Heart left ventricle (tissue), 16 donors: Measurements from ENCODE around the gene PNKP. TPM values are rescaled to one million over a fixed set of nuclear protein-coding genes. Genes with fewer than 3 reads are reported as not detected.

ENCODE experiments used
- ATAC-seq, 4 donors: fragments of 200-7000 bp; cut with Tn5 transposase; one replicate each; pipeline ENCODE4 v1.9.1; 2020 to 2022; ENCODE audit warnings: moderate library complexity in 4 of 4, mild to moderate bottlenecking in 3 of 4, moderate number of reproducible peaks in 1 of 4
- DNase-seq, 5 donors: peaks; one replicate each; pipeline ENCODE4 v3.0.0-alpha.2; 2020
- H3K27ac ChIP-seq, 12 donors: fragments of 200-600 bp; sonication (generic) in 4 of 12; one replicate each; pipeline versions ENCODE4 v1.5.0 to v1.8.0; 2016 to 2022; ENCODE audit warnings: mild to moderate bottlenecking in 2 of 12
- H3K27me3 ChIP-seq, 9 donors: fragments of 200-600 bp; sonication (generic) in 2 of 9; one replicate each; pipeline versions ENCODE4 v1.5.1 to v1.8.0; 2016 to 2022; ENCODE audit warnings: mild to moderate bottlenecking in 3 of 9
- H3K36me3 ChIP-seq, 9 donors: fragments of 200-600 bp; sonication (generic) in 2 of 9; one replicate each; pipeline versions ENCODE4 v1.5.0 to v1.8.0; 2018 to 2022; ENCODE audit warnings: mild to moderate bottlenecking in 2 of 9
- H3K4me1 ChIP-seq, 12 donors: fragments of 200-600 bp; sonication (generic) in 4 of 12; one replicate each; pipeline versions ENCODE4 v1.5.0 to v1.8.0; 2016 to 2022; ENCODE audit warnings: mild to moderate bottlenecking in 3 of 12
- H3K4me3 ChIP-seq, 12 donors: fragments of 200-600 bp; sonication (generic) in 4 of 12; one replicate each; pipeline versions ENCODE4 v1.5.0 to v1.8.0; 2017 to 2022; ENCODE audit warnings: mild to moderate bottlenecking in 9 of 12, moderate library complexity in 4 of 12
- H3K9me3 ChIP-seq, 12 donors: fragments of 200-600 bp; sonication (generic) in 4 of 12; one replicate each; pipeline versions ENCODE4 v1.5.0 to v1.8.0; 2016 to 2022; ENCODE audit warnings: mild to moderate bottlenecking in 1 of 12
- POLR2A ChIP-seq, 2 donors: fragments of 450-650 bp; IDR thresholded peaks; one replicate each; pipeline ENCODE4 v1.6.1; 2017; ENCODE audit warnings: antibody characterized with exemption in 2 of 2, mild to moderate bottlenecking in 2 of 2, moderate library complexity in 2 of 2
- WGBS, 4 donors: extraction: QIAGEN DNeasy Blood & Tissue Kit in 2 of 4; methylation state at CpG; one replicate each; pipeline versions ENCODE4 v1.1.5 to v1.1.7; 2013 to 2018; 5-methylcytosine and 5-hydroxymethylcytosine counted together
- intact Hi-C, 10 donors: fragments of 100-400 bp; cut with DNase I; formaldehyde crosslinking; loops; one replicate each; pipeline versions ENCODE4 v1.11.1 to v1.14.2; 2022
- polyA plus RNA-seq, 2 donors: library from polyadenylated mRNA; stranded (reverse); fragments of 200-250 nt; gene quantifications; one replicate each; pipeline ENCODE4 v1.2.3, GENCODE V29; 2013
- total RNA-seq, 9 donors: library from RNA; depleted of rRNA in 2 of 9; stranded (reverse); fragments of >200 nt in 2 of 9; fragmentation: NEBNext Ultra II Directional in 3 of 9; extraction: Animal tissue kit (Norgen Biotek cat#: 25700) in 3 of 9; gene quantifications; one replicate each; pipeline versions ENCODE4 v1.1.0 to v1.2.4, GENCODE V29; 2016 to 2023
- TF ChIP-seq, protein P1 (sequence below), 12 donors: fragments of 200-600 bp; sonication (generic) in 4 of 12; IDR thresholded peaks; one replicate each; pipeline versions ENCODE4 v1.5.0 to v1.8.0; 2018 to 2022; ENCODE audit warnings: antibody characterized with exemption in 12 of 12, mild to moderate bottlenecking in 5 of 12
- donor health status: ischemic (EF 13 %, LVEDD 7.1; RV severe dilation, severe dysfunction).
- donor health status: healthy with polysubstance abuse.
- donor health status: DM: no; HTN: yes; CAD: no.
- donor health status: DM: no; HTN: no; CAD: no.
- donor health status: ischemic (EF 25% LVEDD 6.9; RV normal size, moderate dysfunction).
- donor health status: ischemic (EF 25% LVEDD 5.7; RV mildly dilated, moderate dysfunction).
- donor health status: healthy.
- donor health status: DM: yes; HTN: yes; CAD: no.
- donor health status: ischemic (EF 35%, LVEDD 5.7; RV mildly dilated, moderate dysfunction).
- donor health status: nonischemic (EF 11% LVEDD 7.7; RV severe dilation, severe dysfunction).
- donor health status: DM: yes; HTN: yes; CAD: no.
- donor health status: PGD.
- donor health status: ischemic (EF 29% LVEDD 5.4; RV normal size, mild dysfunction).
- donor health status: nonischemic (EF 23%, LVEDD 6.1; RV moderate dilation, normal function).

Gene PNKP
- total and polyA plus RNA-seq, 11 donors, result 26.6 to 57.0 (median 36.8) TPM

DNA sequence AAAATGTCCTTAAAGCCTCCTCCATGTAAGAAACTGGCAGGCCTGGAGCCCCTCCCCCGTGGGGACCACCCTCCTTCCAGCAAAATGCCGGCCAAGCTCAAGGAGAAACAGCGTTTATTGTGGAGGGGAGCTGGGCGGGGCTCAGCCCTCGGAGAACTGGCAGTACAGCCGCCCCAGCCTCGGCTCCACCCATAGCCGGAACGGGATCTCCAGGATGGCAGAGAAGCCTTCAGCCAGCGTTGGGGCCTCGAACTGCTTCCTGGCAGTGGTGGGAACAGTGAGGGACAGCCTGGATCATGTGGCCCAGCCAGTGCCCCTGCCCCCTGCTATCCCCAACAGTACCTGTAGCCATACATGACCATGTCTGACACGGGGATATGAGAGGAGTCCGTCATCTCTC, 6.3 kb downstream of the PNKP start:
- TF ChIP-seq, protein P1, sequence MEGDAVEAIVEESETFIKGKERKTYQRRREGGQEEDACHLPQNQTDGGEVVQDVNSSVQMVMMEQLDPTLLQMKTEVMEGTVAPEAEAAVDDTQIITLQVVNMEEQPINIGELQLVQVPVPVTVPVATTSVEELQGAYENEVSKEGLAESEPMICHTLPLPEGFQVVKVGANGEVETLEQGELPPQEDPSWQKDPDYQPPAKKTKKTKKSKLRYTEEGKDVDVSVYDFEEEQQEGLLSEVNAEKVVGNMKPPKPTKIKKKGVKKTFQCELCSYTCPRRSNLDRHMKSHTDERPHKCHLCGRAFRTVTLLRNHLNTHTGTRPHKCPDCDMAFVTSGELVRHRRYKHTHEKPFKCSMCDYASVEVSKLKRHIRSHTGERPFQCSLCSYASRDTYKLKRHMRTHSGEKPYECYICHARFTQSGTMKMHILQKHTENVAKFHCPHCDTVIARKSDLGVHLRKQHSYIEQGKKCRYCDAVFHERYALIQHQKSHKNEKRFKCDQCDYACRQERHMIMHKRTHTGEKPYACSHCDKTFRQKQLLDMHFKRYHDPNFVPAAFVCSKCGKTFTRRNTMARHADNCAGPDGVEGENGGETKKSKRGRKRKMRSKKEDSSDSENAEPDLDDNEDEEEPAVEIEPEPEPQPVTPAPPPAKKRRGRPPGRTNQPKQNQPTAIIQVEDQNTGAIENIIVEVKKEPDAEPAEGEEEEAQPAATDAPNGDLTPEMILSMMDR (IDR thresholded peaks at IDR 0.05), result no peak
- TF ChIP-seq POLR2A (IDR thresholded peaks at IDR 0.05), result no peak
- peaks cover 0 to 87% (median 79%) of the 10 kb centered on the region in 9 donors for H3K36me3 ChIP-seq
- H3K4me1 ChIP-seq, result peaks cover 4 to 37% (median 15%) of the 10 kb centered on the region in 12 donors
- no peaks in the 10 kb centered on the region for H3K27me3 ChIP-seq
- H3K27ac ChIP-seq, result peak overlapping the region in 3 of 12 donors; percentile 14 to 60 (median 28)
- ATAC-seq, result no peak
- H3K9me3 ChIP-seq, result no peaks in the 10 kb centered on the region
- WGBS, 4 donors, result 46 to 50% (median 48%) methylated on average over 11 to 13 of the region's 13 CpGs
- intact Hi-C loops, result loop anchor here in 1 of 10 donors (10.0 kb wide), 1 partner anchor 186 kb away; the partner anchor contains the start of gene PRMT1
- no peak for DNase-seq
- H3K4me3 ChIP-seq, result no peak overlapping the region

DNA sequence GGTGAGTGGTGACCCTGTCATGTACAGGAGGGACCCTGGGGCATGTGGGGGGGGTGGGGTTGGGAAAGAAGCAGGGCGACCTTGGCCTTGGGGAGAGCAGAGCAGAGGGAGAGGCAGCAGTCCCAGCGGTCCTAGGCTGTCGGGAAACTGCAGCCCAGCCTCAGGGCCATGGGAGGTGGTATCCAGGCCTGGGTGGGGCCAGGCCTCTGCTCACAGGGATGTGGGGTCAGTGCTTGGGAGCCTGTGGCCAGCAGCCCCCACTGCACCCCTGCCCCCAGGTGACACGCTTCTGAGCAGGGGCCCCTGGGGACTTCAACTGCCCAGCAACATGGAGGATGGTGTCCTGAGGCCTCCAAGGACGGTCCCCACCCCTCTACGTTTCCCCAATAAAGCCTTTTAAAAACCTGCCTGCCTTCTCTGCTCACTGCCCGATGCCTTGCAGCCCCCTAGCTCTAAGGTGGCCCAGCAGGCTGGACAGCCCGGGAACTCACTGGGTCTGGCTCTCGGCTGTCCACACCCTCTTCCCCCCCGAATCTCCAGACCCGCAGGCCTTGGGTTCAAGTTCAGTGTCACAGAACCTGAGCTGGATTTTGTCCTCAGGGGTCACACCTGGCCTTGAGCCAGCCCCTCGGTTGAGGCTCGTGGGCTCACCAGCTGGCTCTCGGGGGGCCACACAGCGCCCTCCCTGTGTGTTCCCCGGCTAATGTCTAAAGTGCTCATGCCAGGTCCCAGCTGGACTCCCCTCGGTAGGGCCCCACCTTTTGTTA, 6.9 kb downstream of the PNKP start:
- H3K27me3 ChIP-seq, result no peaks in the 10 kb centered on the region
- 74 to 78% (median 75%) methylated on average over 14 to 17 of the region's 17 CpGs for WGBS, 4 donors
- no peak for TF ChIP-seq POLR2A (IDR thresholded peaks at IDR 0.05)
- TF ChIP-seq, protein P1 (IDR thresholded peaks at IDR 0.05), result no peak
- no peak for DNase-seq
- H3K4me3 ChIP-seq, result no peak overlapping the region
- intact Hi-C loops, result loop anchor here in 1 of 10 donors (10.0 kb wide), 1 partner anchor 186 kb away; the partner anchor contains the start of gene PRMT1
- peaks cover 0 to 93% (median 85%) of the 10 kb centered on the region in 9 donors for H3K36me3 ChIP-seq
- peak overlapping the region in 3 of 12 donors; percentile 14 to 60 (median 28) for H3K27ac ChIP-seq
- ATAC-seq, result no peak
- peaks cover 0 to 31% (median 9%) of the 10 kb centered on the region in 12 donors for H3K4me1 ChIP-seq
- no peaks in the 10 kb centered on the region for H3K9me3 ChIP-seq

DNA sequence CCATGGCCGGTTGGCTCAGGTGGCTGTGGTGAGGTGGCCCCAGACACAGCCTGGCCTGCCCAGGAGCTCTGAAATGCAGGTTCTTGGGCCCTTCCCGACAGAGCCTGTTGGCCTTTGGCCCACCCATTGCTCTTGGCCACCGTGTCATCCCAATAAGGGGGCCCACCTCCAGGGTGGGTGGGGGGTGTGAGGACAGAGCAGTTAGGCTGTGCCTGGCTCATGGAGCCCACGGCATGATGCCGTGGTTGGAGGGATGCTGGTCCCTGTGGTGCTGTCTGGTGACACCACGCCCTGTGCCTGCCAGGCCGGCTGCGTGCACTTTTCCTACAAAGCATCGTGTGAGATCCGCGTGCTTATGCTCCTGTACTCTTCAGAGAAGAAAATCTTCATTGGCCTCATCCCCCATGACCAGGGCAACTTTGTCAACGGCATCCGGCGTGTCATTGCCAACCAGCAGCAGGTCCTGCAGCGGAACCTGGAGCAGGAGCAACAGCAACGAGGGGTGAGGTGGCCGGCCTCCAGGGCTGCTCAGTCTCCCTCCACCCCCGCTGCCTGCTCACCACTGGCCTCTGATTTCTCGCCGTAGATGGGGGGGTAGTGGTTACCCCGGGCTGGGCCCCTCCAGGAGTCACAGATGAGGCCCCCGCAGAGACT, 7.6 kb downstream of the PNKP start:
- peaks cover 0 to 98% (median 90%) of the 10 kb centered on the region in 9 donors for H3K36me3 ChIP-seq
- WGBS, 4 donors, result 84 to 87% (median 86%) methylated on average over 17 to 22 of the region's 22 CpGs
- ATAC-seq (no peak), DNase-seq (peak in 1 of 5 donors; percentile 58)
- no peaks in the 10 kb centered on the region for H3K27me3 ChIP-seq
- peaks cover 0 to 24% (median 4%) of the 10 kb centered on the region in 12 donors for H3K4me1 ChIP-seq
- intact Hi-C loops, result loop anchor here in 3 of 10 donors (5.0 to 10.0 kb wide), 2 partner anchors 38 to 185 kb away; partner anchors contain the start of gene PRMT1 (in 1 of the 3)
- H3K9me3 ChIP-seq, result no peaks in the 10 kb centered on the region
- H3K27ac ChIP-seq, result no peak overlapping the region
- TF ChIP-seq, protein P1 (IDR thresholded peaks at IDR 0.05), result no peak
- no peak for TF ChIP-seq POLR2A (IDR thresholded peaks at IDR 0.05)
- H3K4me3 ChIP-seq, result no peak overlapping the region
